ENCODE measurements around the gene DCUN1D4.

- no peak for TF ChIP-seq CTCF (conservative IDR thresholded peaks at IDR 0.05; ENCODE audit: low read length)
- TF ChIP-seq EZH2phosphoT487 (IDR thresholded peaks at IDR 0.05; ENCODE audit: borderline replicate concordance, low read depth, low read length), result no peak
These were observed 8.4 kb downstream of the DCUN1D4 start for GRCh38 chr4:51851090-51851936.
